Posterior cingulate gyrus (tissue), 11 donors: ENCODE results near the gene CLTA.
"Not testable (repeated sequence)": the region's sequence is repeated elsewhere in the genome, so short reads cannot be mapped to it uniquely, and the experiment has no call there.

Experiments
- DNase-seq, 10 donors: peaks; one replicate each; pipeline versions ENCODE4 v3.0.0 to v3.0.0-alpha.2; 2020 to 2021; ENCODE audit warnings: mixed read lengths in 3 of 10
- intact Hi-C: fragments of 100-400 bp; cut with DNase I; formaldehyde crosslinking; loops from one replicate; pipeline ENCODE4 v1.15.1; 2023

The CLTA gene

GRCh38 chr9:36177571-36177970, 13.2 kb upstream of the CLTA start:
- DNase-seq, result no peak
- intact Hi-C loops, result no loop called here

GRCh38 chr9:36180243-36180642, 10.5 kb upstream of the CLTA start:
- DNase-seq, intact Hi-C loops: not testable (repeated sequence)

- intact Hi-C loops, result no loop called here
Observed at GRCh38 chr9:36187414-36187813, 3.3 kb upstream of the CLTA start.

GRCh38 chr9:36188212-36188611, 2.5 kb upstream of the CLTA start:
- peak in 1 of 10 donors; percentile 39 for DNase-seq
- intact Hi-C loops, result no loop called here

More at GRCh38 chr9:36187414-36187813, 3.3 kb upstream of the CLTA start:
- DNase-seq, result no peak

GRCh38 chr9:36189976-36190375, 745 bp upstream of the CLTA start:
- no peak for DNase-seq
- intact Hi-C loops, result loop anchor here (2.0 kb wide), 1 partner anchor 69 kb away; the partner anchor contains the start of gene GNE

- DNase-seq, result peak in 2 of 10 donors; percentile 17 to 75
- intact Hi-C loops, result loop anchor here (2.0 kb wide), 1 partner anchor 68 kb away; the partner anchor contains the start of gene GNE
Observed at GRCh38 chr9:36191290-36191645, 547 bp downstream of the CLTA start.

GRCh38 chr9:36191686-36192085, 965 bp downstream of the CLTA start:
- no peak for DNase-seq
- intact Hi-C loops, result loop anchor here (2.0 kb wide), 1 partner anchor 67 kb away; the partner anchor contains the start of gene GNE

GRCh38 chr9:36192196-36192595, 1.5 kb downstream of the CLTA start:
- intact Hi-C loops, result no loop called here
- DNase-seq, result no peak

- no peak for DNase-seq
- intact Hi-C loops, result no loop called here
Observed at GRCh38 chr9:36193023-36193422, 2.3 kb downstream of the CLTA start.

- no peak for DNase-seq
- intact Hi-C loops, result no loop called here
Observed at GRCh38 chr9:36194326-36195000, 3.7 kb downstream of the CLTA start.

GRCh38 chr9:36204906-36205547, 14.3 kb downstream of the CLTA start:
- intact Hi-C loops, result no loop called here
- no peak for DNase-seq

GRCh38 chr9:36207016-36207415, 16.3 kb downstream of the CLTA start:
- peak in 6 of 10 donors; percentile 53 to 89 (median 66) for DNase-seq

GRCh38 chr9:36207546-36208012, 16.9 kb downstream of the CLTA start:
- intact Hi-C loops, result no loop called here
- no peak for DNase-seq

More at GRCh38 chr9:36207016-36207415, 16.3 kb downstream of the CLTA start:
- intact Hi-C loops, result no loop called here

GRCh38 chr9:36208521-36209253, 18.0 kb downstream of the CLTA start:
- DNase-seq, result no peak
- intact Hi-C loops, result no loop called here

GRCh38 chr9:36210722-36211121, 20.0 kb downstream of the CLTA start:
- no peak for DNase-seq
- intact Hi-C loops, result loop anchor here (5.0 kb wide), 1 partner anchor 42 kb away; no protein-coding TSS in a partner anchor

- DNase-seq, result peak in 1 of 10 donors; percentile 84
- intact Hi-C loops, result loop anchor here (5.0 kb wide), 1 partner anchor 41 kb away; no protein-coding TSS in a partner anchor
Observed at GRCh38 chr9:36211510-36211909, 20.8 kb downstream of the CLTA start.

- DNase-seq, result no peak
- intact Hi-C loops, result loop anchor here (5.0 kb wide), 1 partner anchor 39 kb away; no protein-coding TSS in a partner anchor
Observed at GRCh38 chr9:36213387-36213786, 22.7 kb downstream of the CLTA start.

GRCh38 chr9:36213989-36214388, 23.3 kb downstream of the CLTA start:
- no peak for DNase-seq
- intact Hi-C loops, result loop anchor here (5.0 kb wide), 1 partner anchor 38 kb away; no protein-coding TSS in a partner anchor

- intact Hi-C loops, result loop anchor here (5.0 kb wide), 1 partner anchor 38 kb away; no protein-coding TSS in a partner anchor
- DNase-seq, result no peak
Observed at GRCh38 chr9:36214571-36214970, 23.9 kb downstream of the CLTA start.

GRCh38 chr9:36217256-36217968, 26.7 kb downstream of the CLTA start:
- DNase-seq, result no peak
- intact Hi-C loops, result no loop called here
